Activated CD8-positive, alpha-beta T cell treated with anti-CD3 and anti-CD28 coated beads for 36 hours (primary cell): ENCODE measurements around the gene AGPAT1. TPM values are rescaled to one million over a fixed set of nuclear protein-coding genes. Genes with fewer than 3 reads are reported as not detected.
"Not testable (repeated sequence)": the region's sequence is repeated elsewhere in the genome, so short reads cannot be mapped to it uniquely, and the experiment has no call there.

Source experiments
- ATAC-seq: fragments of 200-7000 bp; cut with Tn5 transposase; one replicate; pipeline ENCODE4 v1.10.0; 2021; ENCODE audit warnings: mild to moderate bottlenecking, moderate library complexity
- CTCF ChIA-PET: fragments of 350-600 bp; sonication (Branson Sonifier 250); formaldehyde crosslinking; loops from one replicate; lab custom pipeline; 2021; ENCODE audit warnings: antibody characterized with exemption; lab: Charles Lee
- POLR2A ChIA-PET: fragments of 350-600 bp; sonication (Branson Sonifier 250); formaldehyde crosslinking; loops from one replicate; lab custom pipeline; 2021; ENCODE audit warnings: antibody characterized with exemption; lab: Charles Lee
- DNase-seq: peaks from one replicate; pipeline ENCODE4 v3.0.0-alpha.2; 2020
- H3K27ac Mint-ChIP-seq: one replicate; pipeline ENCODE4 v1.8.0; 2021; ENCODE audit warnings: mild to moderate bottlenecking, mixed read lengths
- H3K27me3 Mint-ChIP-seq: one replicate; pipeline ENCODE4 v1.8.0; 2021; ENCODE audit warnings: mixed read lengths
- H3K36me3 Mint-ChIP-seq: one replicate; pipeline ENCODE4 v1.8.0; 2021; ENCODE audit warnings: low read depth, mixed read lengths
- H3K4me1 Mint-ChIP-seq: one replicate; pipeline ENCODE4 v1.8.0; 2021; ENCODE audit warnings: low read depth, mixed read lengths
- H3K4me3 Mint-ChIP-seq: one replicate; pipeline ENCODE4 v1.8.0; 2021; ENCODE audit warnings: mild to moderate bottlenecking, moderate library complexity, mixed read lengths
- H3K9me3 Mint-ChIP-seq: one replicate; pipeline ENCODE4 v1.8.0; 2021; ENCODE audit warnings: mixed read lengths
- CTCF ChIP-seq: fragments of 200-600 bp; IDR thresholded peaks from one replicate; pipeline ENCODE4 v1.8.0; 2022; ENCODE audit warnings: antibody characterized with exemption, mild to moderate bottlenecking
- intact Hi-C: fragments of 100-400 bp; cut with micrococcal nuclease; formaldehyde crosslinking; loops from one replicate; pipeline ENCODE4 v1.10.0; 2022
- total RNA-seq, 2 experiments: library from RNA; stranded (reverse); gene quantifications; one replicate each; pipeline ENCODE4 v1.2.3, GENCODE V29; 2021

Gene AGPAT1
- total RNA-seq, 2 experiments from 2014 or later: 24.6 to 28.7 TPM

DNA sequence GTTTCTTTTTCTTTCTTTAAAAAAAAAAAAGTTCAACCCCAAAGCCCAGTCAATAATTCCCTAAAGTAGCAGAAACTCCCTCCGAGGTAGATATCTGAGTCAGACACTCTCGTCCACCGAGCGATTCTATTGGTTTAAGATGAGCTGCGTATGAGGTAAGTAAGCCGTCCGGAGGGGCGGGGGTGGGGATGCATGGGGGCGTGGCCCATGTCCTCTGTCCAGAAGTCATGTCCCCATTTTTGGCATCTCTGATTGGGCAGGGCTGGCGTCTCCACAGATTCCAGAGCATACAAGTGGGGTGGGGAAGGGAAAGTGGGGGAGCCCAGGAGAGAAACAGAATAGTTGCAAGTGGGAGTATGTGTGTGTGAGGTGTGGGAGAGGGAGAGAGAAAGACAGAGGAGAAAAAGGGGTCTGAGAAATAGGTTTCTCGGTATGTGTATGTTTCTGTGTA lies 9.8 kb upstream of the AGPAT1 start:
- Mint-ChIP-seq H3K4me1 (peaks cover 54% of the 10 kb centered on the region), H3K27ac (peak overlapping the region; percentile 92), H3K4me3 (peak overlapping the region; percentile 23), H3K36me3 (peaks cover 56% of the 10 kb centered on the region)
- POLR2A ChIA-PET: interaction anchor here (0.6 to 1.5 kb wide), 2 partner anchors 10 to 15 kb away, joined by 3 to 4 read pairs; no protein-coding TSS in a partner anchor
- DNase-seq (peak; percentile 81), ATAC-seq (peak; percentile 55)
- H3K27me3 Mint-ChIP-seq, H3K9me3 Mint-ChIP-seq, intact Hi-C loops, CTCF ChIA-PET: not testable (repeated sequence)

DNA sequence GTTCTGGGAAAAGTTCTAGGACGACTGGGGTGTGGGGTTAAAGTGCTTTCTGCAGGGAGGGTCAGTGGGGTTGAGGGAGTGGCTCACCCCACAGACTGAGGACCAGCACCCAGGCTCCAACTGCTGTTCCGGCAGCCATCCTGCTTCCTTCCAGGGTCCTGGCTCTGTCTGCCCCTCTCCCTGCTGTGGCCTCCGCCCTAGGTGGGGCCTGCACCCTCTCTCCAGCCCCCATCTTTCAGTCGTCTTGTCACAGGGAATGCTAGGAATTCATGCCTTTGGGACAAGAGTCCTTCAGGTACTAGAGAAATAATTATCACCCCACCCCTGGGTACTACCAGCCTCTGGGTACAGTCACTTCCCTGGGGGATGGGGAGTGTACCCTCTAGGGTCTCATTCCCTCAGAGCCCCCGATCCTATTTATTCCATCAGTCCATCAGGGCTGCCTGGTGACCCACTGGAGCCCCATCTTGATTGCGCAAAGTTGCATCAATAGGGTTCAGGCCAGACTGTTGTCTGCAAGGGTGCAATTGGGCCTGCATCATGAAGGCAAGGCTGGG lies 8.3 kb upstream of the AGPAT1 start, which contains the start of gene AGER:
Gene AGER, minus strand, starts transcription at position 170 of the 557 bp plus-strand sequence. Its CDS starts 31 bp downstream, at position 139.
- CTCF ChIA-PET: no interaction called here
- Mint-ChIP-seq H3K4me3 (no peak within 1 kb of the TSS), H3K9me3 (no peaks in the 10 kb centered on the region), H3K27me3 (no peaks in the 10 kb centered on the region), H3K36me3 (peaks cover 65% of the 10 kb centered on the region), H3K4me1 (peaks cover 68% of the 10 kb centered on the region), H3K27ac (peak within 1 kb of the TSS; percentile 73)
- POLR2A ChIA-PET: no interaction called here
- intact Hi-C loops: no loop called here
- ATAC-seq (no peak), DNase-seq (no peak)
- no peak for TF ChIP-seq CTCF

DNA sequence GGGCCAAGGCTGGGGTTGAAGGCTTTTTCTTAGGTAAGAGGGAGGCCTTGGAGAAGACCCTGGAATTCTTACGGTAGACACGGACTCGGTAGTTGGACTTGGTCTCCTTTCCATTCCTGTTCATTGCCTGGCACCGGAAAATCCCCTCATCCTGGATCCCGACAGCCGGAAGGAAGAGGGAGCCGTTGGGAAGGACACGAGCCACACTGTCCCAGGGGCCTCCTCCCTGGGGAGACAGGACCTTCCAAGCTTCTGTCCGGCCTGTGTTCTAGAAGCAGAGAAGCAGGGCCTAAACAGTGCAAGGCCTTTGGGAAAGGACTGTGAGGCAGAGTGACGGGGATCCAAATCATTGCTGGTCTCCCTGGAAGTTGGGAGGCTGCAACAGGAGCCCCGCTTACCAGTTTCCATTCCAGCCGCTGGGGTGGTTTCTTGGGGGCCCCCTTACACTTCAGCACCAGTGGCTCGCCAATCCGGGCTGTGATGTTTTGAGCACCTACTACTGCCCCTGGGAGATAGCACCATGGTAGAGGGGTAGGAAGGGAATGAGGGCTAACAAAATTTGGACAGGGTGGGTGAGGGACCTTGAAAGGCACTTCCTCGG lies 7.7 kb upstream of the AGPAT1 start:
- ATAC-seq: no peak
- DNase-seq: no peak
- H3K36me3 Mint-ChIP-seq: peaks cover 65% of the 10 kb centered on the region
- intact Hi-C loops: no loop called here
- ChIA-PET POLR2A (interaction anchor here (1.2 kb wide), 1 partner anchor 56 kb away, joined by 6 read pairs; the partner anchor contains the start of gene ATF6B), CTCF (no interaction called here)
- no peaks in the 10 kb centered on the region for H3K9me3 Mint-ChIP-seq
- H3K4me1 Mint-ChIP-seq: peaks cover 68% of the 10 kb centered on the region
- no peak overlapping the region for H3K4me3 Mint-ChIP-seq
- TF ChIP-seq CTCF: no peak
- no peaks in the 10 kb centered on the region for H3K27me3 Mint-ChIP-seq
- H3K27ac Mint-ChIP-seq: peak overlapping the region; percentile 73

GRCh38 chr6:32183030-32183429 lies 7.1 kb upstream of the AGPAT1 start:
- ATAC-seq (no peak), DNase-seq (no peak)
- intact Hi-C loops: no loop called here
- Mint-ChIP-seq H3K4me3 (no peak overlapping the region), H3K9me3 (no peaks in the 10 kb centered on the region), H3K27ac (peak overlapping the region; percentile 73), H3K27me3 (no peaks in the 10 kb centered on the region), H3K36me3 (peaks cover 59% of the 10 kb centered on the region), H3K4me1 (peaks cover 63% of the 10 kb centered on the region)
- ChIA-PET POLR2A (interaction anchor here (0.9 to 1.2 kb wide), 2 partner anchors 8 to 55 kb away, joined by 3 to 6 read pairs; partner anchors contain the start of gene ATF6B), CTCF (no interaction called here)
- TF ChIP-seq CTCF: no peak

DNA sequence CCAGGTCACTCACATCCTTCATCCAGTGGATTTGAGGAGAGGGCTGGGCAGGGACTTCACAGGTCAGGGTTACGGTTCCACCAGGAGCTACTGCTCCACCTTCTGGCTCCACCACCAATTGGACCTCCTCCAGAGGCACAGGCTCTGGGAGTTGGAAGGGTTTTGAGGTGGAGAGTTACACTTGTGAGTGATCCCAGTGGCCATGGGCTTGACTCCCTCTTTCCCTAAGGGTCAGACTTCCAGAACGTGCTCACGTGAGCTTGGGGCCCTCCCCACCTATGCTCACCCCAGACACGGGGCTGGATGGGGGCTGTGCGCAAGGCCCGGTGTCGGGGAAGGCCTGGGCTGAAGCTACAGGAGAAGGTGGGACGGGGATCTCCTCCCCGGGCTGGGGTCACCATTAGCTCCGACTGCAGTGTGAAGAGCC lies 6.7 kb upstream of the AGPAT1 start:
- H3K9me3 Mint-ChIP-seq: no peaks in the 10 kb centered on the region
- POLR2A ChIA-PET: interaction anchor here (0.9 to 1.2 kb wide), 2 partner anchors 8 to 55 kb away, joined by 3 to 6 read pairs; partner anchors contain the start of gene ATF6B
- no peak for TF ChIP-seq CTCF
- H3K4me1 Mint-ChIP-seq: peaks cover 59% of the 10 kb centered on the region
- peak overlapping the region; percentile 73 for H3K27ac Mint-ChIP-seq
- CTCF ChIA-PET: no interaction called here
- no peak overlapping the region for H3K4me3 Mint-ChIP-seq
- H3K36me3 Mint-ChIP-seq: peaks cover 57% of the 10 kb centered on the region
- H3K27me3 Mint-ChIP-seq: no peaks in the 10 kb centered on the region
- DNase-seq (no peak), ATAC-seq (no peak)
- intact Hi-C loops: no loop called here
